Tibial nerve (tissue), 4 donors: ENCODE results near the gene HACL1. TPM values are rescaled to one million over a fixed set of nuclear protein-coding genes. Genes with fewer than 3 reads are reported as not detected.

Experiments used
- DNase-seq, 2 donors: peaks; one replicate each; pipeline ENCODE4 v3.0.0-alpha.2; 2019; ENCODE audit warnings: low spot score in 2 of 2
- H3K27ac ChIP-seq, 4 donors: fragments of 200-600 bp; sonication (generic) in 3 of 4; one replicate each; pipeline ENCODE4 v1.5.1; 2017 to 2019; ENCODE audit warnings: mild to moderate bottlenecking in 1 of 4
- H3K27me3 ChIP-seq, 2 donors: fragments of 200-600 bp; sonication (generic) in 1 of 2; one replicate each; pipeline versions ENCODE4 v1.5.1 to v1.6.0; 2017 to 2019
- H3K36me3 ChIP-seq, 3 donors: fragments of 200-600 bp; sonication (generic); one replicate each; pipeline ENCODE4 v1.5.1; 2018 to 2019
- H3K4me1 ChIP-seq, 4 donors: fragments of 200-600 bp; sonication (generic) in 3 of 4; one replicate each; pipeline ENCODE4 v1.5.1; 2017 to 2019
- H3K4me3 ChIP-seq, 4 donors: fragments of 200-600 bp; sonication (generic) in 3 of 4; one replicate each; pipeline ENCODE4 v1.5.1; 2017 to 2019; ENCODE audit warnings: mild to moderate bottlenecking in 1 of 4, moderate library complexity in 1 of 4
- H3K9me3 ChIP-seq, 4 donors: fragments of 200-600 bp; sonication (generic) in 3 of 4; one replicate each; pipeline ENCODE4 v1.5.1; 2017 to 2019
- EP300 ChIP-seq, 2 donors: sonication (generic); formaldehyde crosslinking; IDR thresholded peaks; one replicate each; pipeline ENCODE4 v1.6.1; 2017; ENCODE audit warnings: antibody characterized with exemption in 2 of 2, mild to moderate bottlenecking in 1 of 2
- POLR2A ChIP-seq, 2 donors: fragments of 450-650 bp; IDR thresholded peaks; one replicate each; pipeline ENCODE4 v1.6.1; 2017; ENCODE audit warnings: antibody characterized with exemption in 2 of 2, mild to moderate bottlenecking in 2 of 2, moderate library complexity in 2 of 2
- WGBS, 2 donors: methylation state at CpG; one replicate each; pipeline ENCODE4 v1.1.5; 2018; 5-methylcytosine and 5-hydroxymethylcytosine counted together
- total RNA-seq, 4 donors: library from RNA; depleted of rRNA; stranded (reverse); fragments of >200 nt; gene quantifications; one replicate each; pipeline ENCODE4 v1.1.0, GENCODE V29; 2016
- TF ChIP-seq, protein P1 (sequence below), 5 experiments: fragments of 200-600 bp in 3 of 5; fragments of 450-650 bp in 2 of 5; sonication (generic) in 3 of 5; IDR thresholded peaks; one replicate each; pipeline ENCODE4 v1.5.1; 2016 to 2019; ENCODE audit warnings: antibody characterized with exemption in 5 of 5, mild to moderate bottlenecking in 3 of 5, moderate library complexity in 2 of 5

The HACL1 gene
- total RNA-seq, 4 donors from 2014 or later = 19.0 to 33.3 (median 24.2) TPM

DNA sequence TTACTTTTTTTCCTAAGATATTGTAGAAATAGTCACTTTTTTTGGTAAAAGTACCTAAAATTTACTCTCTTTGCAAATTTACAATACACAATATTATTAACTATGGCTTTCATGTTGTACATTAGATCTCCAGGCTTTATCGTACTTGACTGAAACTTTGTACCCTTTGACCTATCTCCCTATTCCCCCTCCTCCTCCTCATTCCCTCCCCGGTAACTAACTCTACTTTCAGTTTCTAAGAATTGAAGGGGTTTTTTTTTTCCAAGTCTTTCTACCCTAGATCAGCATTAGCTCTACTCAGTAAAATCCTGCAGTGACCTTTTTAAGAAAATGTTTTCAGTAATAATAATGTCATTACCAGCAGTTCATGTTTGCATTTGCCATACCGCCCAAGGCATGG is 10.1 kb downstream of the HACL1 start:
- H3K4me1 ChIP-seq = no peaks in the 10 kb centered on the region
- H3K9me3 ChIP-seq = no peaks in the 10 kb centered on the region
- no peak for DNase-seq
- WGBS, 2 donors = 34 to 41% methylated on average over 3 of the region's 3 CpGs
- no peak overlapping the region for H3K4me3 ChIP-seq
- no peaks in the 10 kb centered on the region for H3K27me3 ChIP-seq
- H3K36me3 ChIP-seq = peaks cover 0 to 75% (median 5%) of the 10 kb centered on the region in 3 donors
- H3K27ac ChIP-seq = no peak overlapping the region
- TF ChIP-seq POLR2A (IDR thresholded peaks at IDR 0.05) (no peak), EP300 (IDR thresholded peaks at IDR 0.05) (no peak)
- TF ChIP-seq, protein P1, sequence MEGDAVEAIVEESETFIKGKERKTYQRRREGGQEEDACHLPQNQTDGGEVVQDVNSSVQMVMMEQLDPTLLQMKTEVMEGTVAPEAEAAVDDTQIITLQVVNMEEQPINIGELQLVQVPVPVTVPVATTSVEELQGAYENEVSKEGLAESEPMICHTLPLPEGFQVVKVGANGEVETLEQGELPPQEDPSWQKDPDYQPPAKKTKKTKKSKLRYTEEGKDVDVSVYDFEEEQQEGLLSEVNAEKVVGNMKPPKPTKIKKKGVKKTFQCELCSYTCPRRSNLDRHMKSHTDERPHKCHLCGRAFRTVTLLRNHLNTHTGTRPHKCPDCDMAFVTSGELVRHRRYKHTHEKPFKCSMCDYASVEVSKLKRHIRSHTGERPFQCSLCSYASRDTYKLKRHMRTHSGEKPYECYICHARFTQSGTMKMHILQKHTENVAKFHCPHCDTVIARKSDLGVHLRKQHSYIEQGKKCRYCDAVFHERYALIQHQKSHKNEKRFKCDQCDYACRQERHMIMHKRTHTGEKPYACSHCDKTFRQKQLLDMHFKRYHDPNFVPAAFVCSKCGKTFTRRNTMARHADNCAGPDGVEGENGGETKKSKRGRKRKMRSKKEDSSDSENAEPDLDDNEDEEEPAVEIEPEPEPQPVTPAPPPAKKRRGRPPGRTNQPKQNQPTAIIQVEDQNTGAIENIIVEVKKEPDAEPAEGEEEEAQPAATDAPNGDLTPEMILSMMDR (IDR thresholded peaks at IDR 0.05) = no peak

GRCh38 chr3:15585111-15585845 is 16.1 kb downstream of the HACL1 start:
- Histone ChIP-seq H3K4me3 (no peak overlapping the region), H3K4me1 (no peaks in the 10 kb centered on the region), H3K27me3 (no peaks in the 10 kb centered on the region), H3K27ac (no peak overlapping the region), H3K9me3 (no peaks in the 10 kb centered on the region), H3K36me3 (peaks cover 5 to 92% (median 12%) of the 10 kb centered on the region in 3 donors)
- 79% methylated on average over 6 of the region's 6 CpGs for WGBS, 2 donors
- no peak for DNase-seq
- no peak for TF ChIP-seq POLR2A (IDR thresholded peaks at IDR 0.05)
- TF ChIP-seq EP300 (IDR thresholded peaks at IDR 0.05) = no peak
- TF ChIP-seq, protein P1 (IDR thresholded peaks at IDR 0.05) = no peak

DNA sequence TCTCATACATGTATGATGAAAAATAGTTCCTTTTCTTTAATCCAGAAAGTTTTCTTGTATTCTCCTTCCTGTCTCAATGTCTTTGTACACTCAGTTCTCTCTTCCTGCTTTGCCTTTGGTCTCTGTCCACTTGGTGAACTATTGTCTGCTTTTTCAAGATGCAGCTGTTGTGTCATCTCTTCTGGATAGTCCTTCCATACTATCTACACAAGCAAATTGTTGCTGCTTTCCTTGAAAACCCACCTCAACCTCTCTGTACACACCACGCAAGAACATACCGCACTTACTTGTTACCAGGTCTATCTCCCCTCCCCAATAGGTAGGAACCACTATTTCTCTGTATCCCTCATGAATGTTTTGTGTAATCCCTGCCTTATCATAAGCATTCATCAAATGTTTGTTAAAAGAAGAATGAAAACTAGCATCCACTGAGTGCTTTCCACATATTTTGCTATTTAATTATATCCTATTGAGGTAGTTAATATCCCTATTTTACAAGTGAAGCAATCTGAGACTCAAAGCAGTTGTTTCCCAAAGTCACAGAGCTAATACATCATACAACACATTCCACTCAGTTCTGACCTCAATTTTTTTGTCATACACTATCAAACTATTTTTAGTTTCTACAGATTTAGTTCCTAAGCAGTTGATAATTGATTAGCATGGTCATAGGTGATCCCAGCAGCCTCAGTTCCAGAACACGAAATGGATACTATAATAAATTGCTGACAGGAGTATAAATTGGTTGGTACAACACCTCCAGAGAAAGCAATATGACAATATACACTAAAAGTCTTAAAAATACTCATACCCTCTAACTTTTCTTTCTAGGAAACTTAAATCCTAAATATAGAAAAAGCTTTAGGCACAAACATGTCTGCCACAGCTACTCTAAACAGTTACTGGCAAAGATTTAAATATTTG is 19.6 kb downstream of the HACL1 start:
- Histone ChIP-seq H3K4me3 (no peak overlapping the region), H3K27ac (no peak overlapping the region), H3K36me3 (peaks cover 0 to 73% (median 12%) of the 10 kb centered on the region in 3 donors), H3K4me1 (peaks cover 0 to 19% (median 0%) of the 10 kb centered on the region in 4 donors), H3K9me3 (no peaks in the 10 kb centered on the region), H3K27me3 (no peaks in the 10 kb centered on the region)
- TF ChIP-seq, protein P1 (IDR thresholded peaks at IDR 0.05) = no peak
- TF ChIP-seq EP300 (IDR thresholded peaks at IDR 0.05) = no peak
- no peak for TF ChIP-seq POLR2A (IDR thresholded peaks at IDR 0.05)
- no peak for DNase-seq
- 95 to 98% methylated on average over 3 of the region's 3 CpGs for WGBS, 2 donors

DNA sequence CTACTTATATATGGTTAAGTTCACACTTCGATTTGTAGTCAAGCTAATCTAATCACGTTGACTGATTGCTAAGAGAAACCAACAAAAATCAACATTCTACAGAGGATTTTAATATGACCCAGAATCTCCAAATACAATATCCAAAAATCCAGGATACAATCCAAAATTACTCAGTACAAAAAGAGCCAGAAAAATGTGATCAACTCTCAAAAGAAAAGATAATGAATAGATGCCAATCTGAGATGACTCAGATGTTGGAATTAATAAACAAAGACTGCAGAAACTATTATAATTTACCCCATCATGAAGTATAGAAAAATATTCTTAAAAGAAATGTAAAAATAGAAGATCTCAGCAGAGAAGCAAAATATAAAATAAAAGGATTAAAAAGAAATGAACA is 22.3 kb downstream of the HACL1 start:
- WGBS, 2 donors = 46 to 56% methylated on average over 2 of the region's 2 CpGs
- no peaks in the 10 kb centered on the region for H3K27me3 ChIP-seq
- TF ChIP-seq EP300 (IDR thresholded peaks at IDR 0.05) = no peak
- TF ChIP-seq POLR2A (IDR thresholded peaks at IDR 0.05) = no peak
- TF ChIP-seq, protein P1 (IDR thresholded peaks at IDR 0.05) = no peak
- no peak overlapping the region for H3K4me3 ChIP-seq
- peak overlapping the region in 2 of 4 donors; percentile 21 to 56 for H3K27ac ChIP-seq
- H3K4me1 ChIP-seq = peaks cover 0 to 19% (median 0%) of the 10 kb centered on the region in 4 donors
- H3K36me3 ChIP-seq = peaks cover 0 to 57% (median 13%) of the 10 kb centered on the region in 3 donors
- no peaks in the 10 kb centered on the region for H3K9me3 ChIP-seq
- no peak for DNase-seq
